GM21381 (cell line): ENCODE data around the gene F5.

ENCODE experiments used
- ATAC-seq: cut with Tn5 transposase; IDR thresholded peaks from one replicate; pipeline ENCODE4 v1.9.1; 2021; ENCODE audit warnings: mild to moderate bottlenecking, moderate library complexity; ENCODE audit not compliant: unreplicated experiment

Gene F5

GRCh38 chr1:169586395-169587255, at the start of gene F5:
TSS of gene F5 (minus strand) at chr1:169586481. CDS start at chr1:169586386, 95 bp downstream.
- ATAC-seq = peak; percentile 99

GRCh38 chr1:169634877-169635276, 48.6 kb upstream of the F5 start:
- no peak for ATAC-seq

GRCh38 chr1:169634145-169634544, 47.9 kb upstream of the F5 start:
- ATAC-seq = no peak

- ATAC-seq = no peak
Observed at GRCh38 chr1:169631249-169631648, 45.0 kb upstream of the F5 start.

GRCh38 chr1:169630006-169630405, 43.7 kb upstream of the F5 start, which contains the start of gene SELP:
TSS of gene SELP (minus strand) at chr1:169630124. CDS start at chr1:169630074, 50 bp downstream.
- ATAC-seq = no peak

GRCh38 chr1:169624912-169625311, 38.6 kb upstream of the F5 start:
- ATAC-seq = no peak

- ATAC-seq = no peak
Observed at GRCh38 chr1:169624122-169624521, 37.8 kb upstream of the F5 start.

- no peak for ATAC-seq
Observed at GRCh38 chr1:169623132-169623926, 37.0 kb upstream of the F5 start.

GRCh38 chr1:169620565-169620964, 34.3 kb upstream of the F5 start:
- no peak for ATAC-seq

GRCh38 chr1:169618367-169618766, 32.1 kb upstream of the F5 start:
- ATAC-seq = no peak

- no peak for ATAC-seq
Observed at GRCh38 chr1:169615803-169616202, 29.5 kb upstream of the F5 start.

GRCh38 chr1:169610858-169611257, 24.6 kb upstream of the F5 start:
- no peak for ATAC-seq

- ATAC-seq = no peak
Observed at GRCh38 chr1:169610108-169610507, 23.8 kb upstream of the F5 start.

- ATAC-seq = no peak
Observed at GRCh38 chr1:169608226-169608625, 21.9 kb upstream of the F5 start.

- peak; percentile 58 for ATAC-seq
Observed at GRCh38 chr1:169604781-169605560, 18.7 kb upstream of the F5 start.

GRCh38 chr1:169601096-169601881, 15.0 kb upstream of the F5 start:
- ATAC-seq = no peak

GRCh38 chr1:169595764-169596711, 9.8 kb upstream of the F5 start:
- no peak for ATAC-seq

GRCh38 chr1:169594391-169594790, 8.1 kb upstream of the F5 start:
- ATAC-seq = peak; percentile 65

GRCh38 chr1:169590932-169591331, 4.7 kb upstream of the F5 start:
- no peak for ATAC-seq
